ENCODE data around the gene AK8.

GRCh38 chr9:132742821-132743311 lies 135.2 kb downstream of the AK8 start:
- TF ChIP-seq EZH2phosphoT487 (IDR thresholded peaks at IDR 0.05; ENCODE audit: low read depth, severe bottlenecking, unreplicated experiment) (no peak), EZH2 (IDR thresholded peaks at IDR 0.05; ENCODE audit: borderline replicate concordance) (no peak)
